ENCODE data around the gene ASB5. TPM values are rescaled to one million over a fixed set of nuclear protein-coding genes. Genes with fewer than 3 reads are reported as not detected.

ASB5 gene
- total RNA-seq, 2 donors from 2014 or later: not detected

DNA sequence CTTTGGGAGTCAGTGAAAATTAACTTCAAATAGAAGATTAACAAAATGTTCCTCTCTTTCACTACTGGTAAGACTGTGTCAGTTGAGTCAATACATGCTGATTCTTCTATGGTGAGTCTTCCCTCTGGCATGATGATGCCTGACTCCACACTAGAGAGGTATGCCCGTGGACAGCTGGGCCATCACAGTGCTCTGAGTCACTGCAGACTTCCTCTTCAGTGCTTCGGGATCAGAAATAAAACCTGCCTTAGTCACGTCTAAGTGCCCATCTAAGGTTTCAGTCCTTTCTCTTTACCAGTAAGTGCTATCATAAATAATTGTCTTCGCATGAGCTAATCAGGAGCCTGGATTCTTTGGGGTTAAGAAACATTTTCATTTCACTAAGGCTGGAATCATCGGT is 1.6 kb upstream of the ASB5 start:
- Mint-ChIP-seq H3K4me1 (ENCODE audit: low read depth in 2 of 2) (no peaks in the 10 kb centered on the region), H3K36me3 (no peaks in the 10 kb centered on the region), H3K9me3 (no peaks in the 10 kb centered on the region), H3K27ac (no peak overlapping the region), H3K4me3 (no peak overlapping the region), H3K27me3 (peaks cover 2 to 22% of the 10 kb centered on the region in 2 donors)
- ATAC-seq (no peak), DNase-seq (ENCODE audit: low spot score) (no peak)

DNA sequence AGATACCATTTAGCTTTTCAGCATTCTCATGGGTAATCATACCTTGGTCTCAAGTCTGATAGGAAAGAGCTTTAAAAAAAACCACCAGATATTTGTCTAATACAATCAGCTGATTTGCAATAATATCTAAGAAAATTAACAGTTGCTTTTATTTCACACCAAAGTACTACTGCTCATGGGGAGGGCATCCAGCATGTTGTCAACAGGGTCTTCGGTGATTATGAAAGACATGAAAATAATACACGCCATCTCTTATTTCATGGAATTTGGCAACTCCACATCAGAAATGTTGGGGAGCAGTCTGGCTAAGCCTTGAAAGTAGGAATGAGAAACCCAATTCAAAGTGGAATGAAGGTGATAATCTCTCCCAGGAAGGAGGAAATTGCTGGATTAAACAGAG is 3.0 kb downstream of the ASB5 start:
- Mint-ChIP-seq H3K36me3 (no peaks in the 10 kb centered on the region), H3K4me1 (ENCODE audit: low read depth in 2 of 2) (no peaks in the 10 kb centered on the region), H3K27ac (no peak overlapping the region), H3K9me3 (no peaks in the 10 kb centered on the region), H3K27me3 (peaks cover 7 to 14% of the 10 kb centered on the region in 2 donors), H3K4me3 (no peak overlapping the region)
- DNase-seq (ENCODE audit: low spot score): no peak
- ATAC-seq: no peak

DNA sequence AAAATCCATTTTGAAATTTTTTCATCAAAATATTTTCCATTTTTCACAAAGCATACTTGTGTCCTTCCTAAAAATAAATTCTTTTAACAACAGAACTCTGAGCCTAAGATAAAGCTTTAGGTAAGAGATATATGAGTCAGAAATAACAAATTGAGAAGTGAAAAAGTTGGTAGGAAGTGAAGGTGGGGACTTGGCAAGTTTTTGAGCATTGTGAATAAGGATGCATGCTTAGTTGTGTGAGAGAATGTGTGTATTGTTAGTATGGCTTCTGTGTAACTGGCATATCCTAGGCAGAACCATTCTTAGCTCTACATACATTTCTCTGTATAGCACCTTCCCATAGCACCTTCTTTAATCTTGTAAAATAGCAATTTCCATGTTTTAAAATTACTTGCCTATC is 6.8 kb downstream of the ASB5 start:
- DNase-seq (ENCODE audit: low spot score) (no peak), ATAC-seq (no peak)
- Mint-ChIP-seq H3K4me3 (no peak overlapping the region), H3K4me1 (ENCODE audit: low read depth in 2 of 2) (no peaks in the 10 kb centered on the region), H3K36me3 (no peaks in the 10 kb centered on the region), H3K9me3 (no peaks in the 10 kb centered on the region), H3K27ac (no peak overlapping the region), H3K27me3 (peaks cover 7 to 9% of the 10 kb centered on the region in 2 donors)

DNA sequence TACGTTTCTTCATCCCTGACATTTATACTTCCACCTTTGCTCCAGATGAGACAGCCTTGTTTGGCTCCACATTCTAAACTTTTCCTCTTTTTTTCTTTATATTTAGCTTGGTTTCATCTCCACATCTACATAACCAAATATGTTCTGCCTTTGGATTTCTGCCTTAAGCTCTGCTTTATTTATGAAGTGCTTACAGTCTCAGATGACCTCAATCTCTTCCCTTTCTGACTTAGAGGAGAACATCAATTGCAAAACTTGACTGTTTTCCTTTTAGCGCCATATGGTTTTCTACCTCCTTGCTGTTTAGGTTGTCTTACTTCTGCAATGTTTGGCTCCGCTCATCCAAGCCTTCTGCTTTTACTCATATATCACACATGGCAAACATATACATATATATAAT is 7.5 kb downstream of the ASB5 start:
- DNase-seq (ENCODE audit: low spot score): no peak
- H3K27ac Mint-ChIP-seq: no peak overlapping the region
- ATAC-seq: no peak
- no peaks in the 10 kb centered on the region for H3K36me3 Mint-ChIP-seq
- no peak overlapping the region for H3K4me3 Mint-ChIP-seq
- H3K4me1 Mint-ChIP-seq (ENCODE audit: low read depth in 2 of 2): no peaks in the 10 kb centered on the region
- H3K9me3 Mint-ChIP-seq: no peaks in the 10 kb centered on the region
- peaks cover 12 to 15% of the 10 kb centered on the region in 2 donors for H3K27me3 Mint-ChIP-seq

DNA sequence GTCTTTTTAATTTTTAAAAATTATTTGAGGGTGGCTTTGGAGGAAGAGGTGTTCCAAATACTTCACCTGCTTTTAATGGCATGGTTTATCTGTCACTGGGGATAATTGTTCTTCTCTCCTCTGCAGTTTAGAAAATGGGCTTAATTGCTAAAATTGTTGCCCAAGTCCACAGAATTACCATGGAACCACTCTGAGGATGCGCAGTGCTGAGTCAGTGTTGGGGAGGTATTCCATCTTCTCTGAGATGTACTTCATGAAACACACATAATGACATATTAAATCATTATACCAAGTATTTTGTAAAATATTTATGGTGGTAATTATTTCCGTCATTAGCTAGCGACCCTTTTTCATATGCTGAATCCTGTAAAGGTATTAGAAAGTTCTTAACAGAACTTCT is 8.0 kb downstream of the ASB5 start:
- ATAC-seq: no peak

DNA sequence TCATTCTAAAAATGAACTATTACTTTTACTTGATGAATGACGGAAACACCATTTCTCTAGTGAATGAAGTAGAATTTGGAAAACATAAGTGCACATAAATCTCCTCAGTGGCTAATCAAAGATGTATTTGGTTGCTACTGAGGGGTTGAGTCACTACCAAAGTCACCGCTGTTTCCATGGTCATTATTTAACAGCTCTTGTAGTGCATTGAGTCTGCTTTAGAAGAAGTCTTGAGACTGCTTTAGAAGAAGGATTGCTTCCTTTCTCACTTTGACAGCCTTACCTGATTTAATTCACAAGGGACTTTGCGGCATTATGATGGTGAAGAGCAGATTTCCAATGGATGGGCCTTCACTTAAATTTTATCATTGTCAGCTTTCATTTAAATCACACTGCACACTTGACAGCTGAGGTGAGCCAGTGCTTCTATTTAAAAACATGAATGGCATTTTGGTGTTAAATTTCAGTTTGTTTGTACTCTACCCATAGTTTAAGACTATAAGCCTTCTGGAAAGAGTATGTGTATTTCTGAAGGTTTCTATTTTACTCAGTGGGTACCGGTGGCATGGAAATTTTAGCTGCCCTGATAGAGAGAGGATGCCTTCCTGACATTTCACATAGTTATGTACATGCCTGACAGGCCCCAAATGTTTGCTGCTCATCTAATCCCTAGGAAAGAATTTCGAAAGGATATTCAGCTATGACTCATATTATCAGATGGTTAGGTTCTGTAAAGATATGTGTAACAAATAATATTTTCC is 9.5 kb downstream of the ASB5 start:
- no peaks in the 10 kb centered on the region for H3K4me1 Mint-ChIP-seq (ENCODE audit: low read depth in 2 of 2)
- no peak overlapping the region for H3K27ac Mint-ChIP-seq
- peaks cover 15 to 22% of the 10 kb centered on the region in 2 donors for H3K27me3 Mint-ChIP-seq
- no peaks in the 10 kb centered on the region for H3K9me3 Mint-ChIP-seq
- ATAC-seq (no peak), DNase-seq (ENCODE audit: low spot score) (no peak)
- no peak overlapping the region for H3K4me3 Mint-ChIP-seq
- no peaks in the 10 kb centered on the region for H3K36me3 Mint-ChIP-seq

More for the DNA sequence above, 8.0 kb downstream of the ASB5 start:
- Mint-ChIP-seq H3K4me1 (ENCODE audit: low read depth in 2 of 2) (no peaks in the 10 kb centered on the region), H3K4me3 (no peak overlapping the region), H3K9me3 (no peaks in the 10 kb centered on the region), H3K27me3 (peaks cover 12 to 15% of the 10 kb centered on the region in 2 donors), H3K36me3 (no peaks in the 10 kb centered on the region), H3K27ac (no peak overlapping the region)
- no peak for DNase-seq (ENCODE audit: low spot score)

DNA sequence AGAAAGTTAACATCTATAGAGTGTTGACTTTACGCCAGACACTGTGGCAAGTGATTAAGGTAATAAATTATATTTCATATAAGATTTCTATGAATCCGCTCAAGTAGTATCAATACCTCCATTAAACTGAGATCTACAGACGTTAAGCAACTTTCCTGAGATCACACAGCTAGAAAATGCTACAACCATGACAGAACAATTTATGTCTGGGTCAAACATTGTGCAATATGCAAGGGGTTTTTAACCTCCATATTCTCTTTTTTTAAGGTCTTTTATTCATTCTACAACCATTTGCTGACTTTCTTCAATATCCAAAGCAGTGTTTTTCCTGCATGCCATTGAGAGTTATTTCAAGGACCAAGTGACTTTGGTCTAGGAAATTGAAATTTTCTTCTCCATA is 10.9 kb downstream of the ASB5 start:
- DNase-seq (ENCODE audit: low spot score): no peak
- H3K4me3 Mint-ChIP-seq: no peak overlapping the region
- no peaks in the 10 kb centered on the region for H3K4me1 Mint-ChIP-seq (ENCODE audit: low read depth in 2 of 2)
- peaks cover 15 to 32% of the 10 kb centered on the region in 2 donors for H3K27me3 Mint-ChIP-seq
- ATAC-seq: no peak
- H3K27ac Mint-ChIP-seq: no peak overlapping the region
- H3K9me3 Mint-ChIP-seq: no peaks in the 10 kb centered on the region
- H3K36me3 Mint-ChIP-seq: no peaks in the 10 kb centered on the region

DNA sequence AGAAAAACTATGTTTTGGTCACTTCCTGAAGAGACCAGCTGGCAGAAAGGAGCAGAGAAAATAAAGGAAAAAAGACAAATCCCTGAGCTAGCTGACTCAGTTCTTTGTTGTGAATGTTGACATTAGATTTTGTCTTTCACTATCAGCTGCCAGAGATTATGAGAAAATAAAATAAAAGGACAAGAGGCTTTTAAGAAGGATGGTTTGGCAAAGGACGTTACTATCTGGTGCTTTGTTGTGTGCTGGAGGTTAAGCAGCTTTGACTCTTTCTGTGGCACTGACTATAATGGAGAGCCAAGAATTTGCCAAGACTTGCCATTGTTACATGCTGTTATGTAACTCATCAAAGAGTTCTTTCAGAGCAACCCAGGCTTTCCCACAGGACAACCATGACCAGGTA is 12.1 kb downstream of the ASB5 start:
- ATAC-seq (no peak), DNase-seq (ENCODE audit: low spot score) (no peak)
- no peak overlapping the region for H3K27ac Mint-ChIP-seq
- no peaks in the 10 kb centered on the region for H3K9me3 Mint-ChIP-seq
- no peak overlapping the region for H3K4me3 Mint-ChIP-seq
- no peaks in the 10 kb centered on the region for H3K4me1 Mint-ChIP-seq (ENCODE audit: low read depth in 2 of 2)
- peaks cover 12 to 32% of the 10 kb centered on the region in 2 donors for H3K27me3 Mint-ChIP-seq
- no peaks in the 10 kb centered on the region for H3K36me3 Mint-ChIP-seq

DNA sequence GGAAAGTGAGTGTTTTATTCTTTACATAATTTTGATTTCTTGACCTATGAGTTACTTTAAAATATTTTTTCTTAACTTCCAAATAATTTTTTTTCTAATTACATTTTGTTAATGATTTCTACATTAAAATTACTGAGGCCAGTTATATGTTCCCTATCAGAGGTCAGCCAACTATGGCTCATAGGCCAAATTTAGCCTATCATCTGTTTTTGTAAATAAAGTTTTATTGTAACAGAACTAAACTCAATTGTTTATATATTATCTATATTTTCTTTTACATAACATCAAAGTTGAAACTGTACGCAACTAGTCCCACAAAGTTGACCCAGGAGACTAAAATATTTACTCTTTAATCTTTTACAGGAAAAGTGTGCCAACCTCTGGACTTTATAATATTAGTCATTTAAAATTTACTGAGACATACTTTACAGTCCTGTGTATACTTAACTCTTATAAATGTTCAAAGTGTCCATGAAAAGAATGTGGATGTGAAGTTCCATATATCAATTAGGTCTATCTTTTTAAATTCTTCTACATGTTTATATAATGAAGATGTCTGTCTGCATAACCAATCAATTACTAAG is 26.2 kb downstream of the ASB5 start:
- Mint-ChIP-seq H3K4me3 (no peak overlapping the region), H3K9me3 (no peaks in the 10 kb centered on the region), H3K27ac (no peak overlapping the region), H3K27me3 (peaks cover 2 to 10% of the 10 kb centered on the region in 2 donors), H3K36me3 (no peaks in the 10 kb centered on the region), H3K4me1 (ENCODE audit: low read depth in 2 of 2) (no peaks in the 10 kb centered on the region)
- no peak for DNase-seq (ENCODE audit: low spot score)
- no peak for ATAC-seq

DNA sequence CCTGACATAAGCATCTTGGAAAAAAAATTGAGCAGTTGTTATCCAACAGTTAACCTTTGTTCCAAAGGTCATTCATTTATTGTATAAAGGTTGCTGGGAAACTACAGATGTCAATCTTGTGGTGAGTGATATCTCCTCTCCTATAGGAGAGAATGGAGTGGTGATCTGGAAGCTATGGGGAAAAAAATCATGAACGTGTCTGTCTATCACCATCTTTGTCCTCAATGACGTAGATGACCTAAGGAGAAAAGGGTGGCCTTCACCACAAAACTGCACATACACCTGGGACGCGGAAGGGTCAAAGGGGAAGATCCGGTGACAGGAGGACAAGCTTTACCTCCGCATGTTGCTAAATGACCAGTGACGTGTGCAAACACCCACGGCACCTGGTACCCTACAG is 27.3 kb downstream of the ASB5 start:
- no peaks in the 10 kb centered on the region for H3K4me1 Mint-ChIP-seq (ENCODE audit: low read depth in 2 of 2)
- H3K27me3 Mint-ChIP-seq: peaks cover 4 to 14% of the 10 kb centered on the region in 2 donors
- DNase-seq (ENCODE audit: low spot score) (no peak), ATAC-seq (no peak)
- H3K27ac Mint-ChIP-seq: no peak overlapping the region
- H3K36me3 Mint-ChIP-seq: no peaks in the 10 kb centered on the region
- no peaks in the 10 kb centered on the region for H3K9me3 Mint-ChIP-seq
- no peak overlapping the region for H3K4me3 Mint-ChIP-seq

DNA sequence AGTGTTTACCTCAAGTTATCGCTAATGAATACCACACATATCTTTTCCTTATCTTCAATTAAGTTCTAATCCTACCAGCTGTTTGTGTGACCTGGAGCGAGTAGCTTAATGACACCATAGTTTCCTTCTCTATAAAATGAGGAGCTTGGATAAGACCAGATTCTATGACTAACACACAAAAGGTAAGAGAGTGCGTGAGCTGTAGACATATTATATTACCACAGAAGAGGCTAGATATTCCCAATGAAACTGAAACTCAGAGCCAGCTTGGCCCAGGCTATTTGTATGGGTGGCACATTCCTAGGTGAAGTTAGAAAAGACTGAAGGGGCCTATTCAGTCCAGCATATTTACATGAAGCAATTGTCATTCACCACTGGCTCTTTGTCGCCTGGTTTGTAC is 30.2 kb downstream of the ASB5 start:
- Mint-ChIP-seq H3K27ac (no peak overlapping the region), H3K36me3 (no peaks in the 10 kb centered on the region), H3K4me1 (ENCODE audit: low read depth in 2 of 2) (no peaks in the 10 kb centered on the region), H3K9me3 (no peaks in the 10 kb centered on the region), H3K4me3 (no peak overlapping the region), H3K27me3 (peaks cover 9 to 19% of the 10 kb centered on the region in 2 donors)
- no peak for DNase-seq (ENCODE audit: low spot score)
- no peak for ATAC-seq

DNA sequence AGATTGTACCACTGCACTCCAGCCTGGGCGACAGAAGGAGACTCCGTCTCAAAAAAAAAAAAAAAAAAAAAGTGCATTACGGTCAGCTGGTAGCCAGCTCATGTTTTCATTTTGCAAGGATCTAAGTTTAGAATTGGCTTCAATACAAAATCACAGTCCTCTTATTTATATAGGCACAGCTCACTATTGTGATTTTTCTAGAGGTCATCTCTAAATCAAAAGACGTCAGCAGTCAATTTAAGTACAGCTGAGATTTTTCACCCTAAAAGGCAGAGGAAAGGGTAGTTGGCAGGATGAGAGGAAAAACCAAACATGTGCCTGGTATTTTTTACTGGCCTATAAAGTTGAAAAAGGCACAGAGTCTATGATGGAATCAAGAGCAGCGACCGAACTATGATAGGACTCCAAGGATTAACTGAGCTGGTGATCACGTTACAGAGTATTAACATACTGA is 30.8 kb downstream of the ASB5 start:
- Mint-ChIP-seq H3K9me3 (no peaks in the 10 kb centered on the region), H3K4me1 (ENCODE audit: low read depth in 2 of 2) (no peaks in the 10 kb centered on the region), H3K27ac (no peak overlapping the region), H3K36me3 (no peaks in the 10 kb centered on the region), H3K4me3 (no peak overlapping the region), H3K27me3 (peaks cover 9 to 25% of the 10 kb centered on the region in 2 donors)
- no peak for ATAC-seq
- DNase-seq (ENCODE audit: low spot score): no peak

DNA sequence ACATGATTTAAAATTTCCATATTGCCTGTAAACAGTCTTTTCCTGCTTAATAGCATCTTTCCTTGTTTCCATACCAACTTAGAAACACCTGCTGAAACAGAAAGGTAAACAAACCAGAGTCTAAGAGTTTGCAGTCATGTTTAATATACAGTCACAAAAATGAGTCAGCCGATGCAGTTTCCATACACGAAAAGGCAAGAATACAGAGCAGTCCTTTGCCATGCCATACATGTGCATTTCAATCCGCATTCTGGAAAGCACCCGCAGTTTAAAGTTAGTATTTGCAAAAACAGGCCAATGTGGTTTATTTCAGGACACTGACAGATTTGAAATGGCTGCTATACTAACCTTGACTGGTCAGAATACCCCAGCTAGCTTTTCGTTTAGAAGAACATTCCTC is 32.1 kb downstream of the ASB5 start:
- ATAC-seq (no peak), DNase-seq (ENCODE audit: low spot score) (no peak)
- Mint-ChIP-seq H3K27ac (no peak overlapping the region), H3K27me3 (peaks cover 9 to 25% of the 10 kb centered on the region in 2 donors), H3K4me1 (ENCODE audit: low read depth in 2 of 2) (no peaks in the 10 kb centered on the region), H3K9me3 (no peaks in the 10 kb centered on the region), H3K4me3 (no peak overlapping the region), H3K36me3 (no peaks in the 10 kb centered on the region)

DNA sequence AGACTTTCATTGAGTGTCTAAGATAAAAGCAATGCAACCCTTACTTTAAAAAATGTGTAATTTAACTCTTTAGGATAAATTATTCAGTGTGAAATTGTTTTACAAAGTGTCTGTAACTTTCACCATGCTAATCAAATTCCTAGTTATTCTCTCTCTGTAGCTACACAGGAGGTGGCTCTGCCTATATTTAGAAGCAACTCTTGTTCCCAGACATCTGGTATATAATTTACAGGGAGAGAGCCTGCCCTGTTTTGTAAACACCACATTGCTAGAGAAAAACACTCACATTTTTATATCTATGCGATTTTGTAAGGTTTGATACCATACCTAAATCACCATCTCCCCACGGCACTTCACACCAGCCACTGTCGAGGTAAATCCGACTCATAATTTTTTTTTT is 38.2 kb downstream of the ASB5 start:
- Mint-ChIP-seq H3K4me3 (no peak overlapping the region), H3K4me1 (ENCODE audit: low read depth in 2 of 2) (no peaks in the 10 kb centered on the region), H3K9me3 (no peaks in the 10 kb centered on the region), H3K27me3 (peaks cover 9 to 24% of the 10 kb centered on the region in 2 donors), H3K36me3 (no peaks in the 10 kb centered on the region), H3K27ac (no peak overlapping the region)
- DNase-seq (ENCODE audit: low spot score) (no peak), ATAC-seq (no peak)

All from natural killer cell treated with Interleukin-12 subunit alpha and Interleukin-12 subunit beta and Interleukin-15 and Interleukin-18, amount 100 ng/mL, for 72 hours (primary cell).